Keratinocyte (primary cell): ENCODE results near the gene AMMECR1L. TPM values are rescaled to one million over a fixed set of nuclear protein-coding genes. Genes with fewer than 3 reads are reported as not detected.

Source experiments
- DNase-seq: peaks from one replicate; pipeline ENCODE4 v3.0.0-alpha.2; 2011; ENCODE audit warnings: low read depth, missing footprints, low spot score
- FAIRE-seq: peaks from 2 replicates; lab custom pipeline; 2011; peaks lifted over from hg19 to GRCh38; lab: Jason Lieb, UNC
- H2AFZ ChIP-seq: 2 replicates; pipeline ENCODE4 v1.6.0; 2012; ENCODE audit warnings: low read length, control low read depth, inconsistent platforms; ENCODE audit not compliant: control insufficient read depth
- H3K27ac ChIP-seq: 2 replicates; pipeline ENCODE4 v1.5.1; 2011; ENCODE audit warnings: low read length; ENCODE audit not compliant: control insufficient read depth, insufficient read depth
- H3K27me3 ChIP-seq: 3 replicates; pipeline ENCODE4 v1.6.0; 2011; ENCODE audit warnings: low read length; ENCODE audit not compliant: control insufficient read depth, insufficient read depth; ENCODE audit errors: extremely low read depth
- H3K36me3 ChIP-seq, 2 experiments: 2 replicates in 1 of 2; 3 replicates in 1 of 2; pipeline ENCODE4 v1.5.1; 2011; ENCODE audit warnings: low read length in 2 of 2, mild to moderate bottlenecking in 1 of 2; ENCODE audit not compliant: control insufficient read depth in 2 of 2, insufficient read depth in 2 of 2; ENCODE audit errors: extremely low read depth in 1 of 2
- H3K4me1 ChIP-seq: 3 replicates; pipeline ENCODE4 v1.5.1; 2011; ENCODE audit warnings: low read length; ENCODE audit not compliant: control insufficient read depth, insufficient read depth; ENCODE audit errors: extremely low read depth
- H3K4me2 ChIP-seq: 3 replicates; pipeline ENCODE4 v1.6.0; 2011; ENCODE audit warnings: low read depth, low read length; ENCODE audit not compliant: control insufficient read depth, insufficient read depth; ENCODE audit errors: extremely low read depth
- H3K4me3 ChIP-seq, 3 experiments: fragments of 200-600 bp in 1 of 3; sonication (generic) in 1 of 3; 2 replicates in 2 of 3; 3 replicates in 1 of 3; pipeline ENCODE4 v1.5.1; 2011 to 2016; ENCODE audit warnings: low read length in 3 of 3, mild to moderate bottlenecking in 3 of 3, control low read depth in 2 of 3, inconsistent platforms in 1 of 3, low read depth in 1 of 3, mixed read lengths in 1 of 3, mixed run types in 1 of 3, moderate library complexity in 1 of 3; ENCODE audit not compliant: control insufficient read depth in 2 of 3, insufficient read depth in 2 of 3; ENCODE audit errors: extremely low read depth in 1 of 3
- H3K79me2 ChIP-seq: 2 replicates; pipeline ENCODE4 v1.6.0; 2012; ENCODE audit warnings: low read length; ENCODE audit not compliant: control insufficient read depth, insufficient read depth
- H3K9ac ChIP-seq: 3 replicates; pipeline ENCODE4 v1.6.0; 2011; ENCODE audit warnings: low read length; ENCODE audit not compliant: control insufficient read depth, insufficient read depth; ENCODE audit errors: extremely low read depth
- H3K9me1 ChIP-seq: 3 replicates; pipeline ENCODE4 v1.6.0; 2011; ENCODE audit warnings: low read length; ENCODE audit not compliant: control insufficient read depth, insufficient read depth; ENCODE audit errors: extremely low read depth
- H3K9me3 ChIP-seq: 2 replicates; pipeline ENCODE4 v1.5.1; 2012; ENCODE audit warnings: low read depth, low read length; ENCODE audit not compliant: control insufficient read depth
- H4K20me1 ChIP-seq: 3 replicates; pipeline ENCODE4 v1.6.0; 2011; ENCODE audit warnings: low read length; ENCODE audit not compliant: control insufficient read depth, insufficient read depth; ENCODE audit errors: extremely low read depth
- EZH2 ChIP-seq: IDR thresholded peaks from one replicate; pipeline ENCODE4 v1.6.1; 2012; ENCODE audit warnings: inconsistent platforms, mild to moderate bottlenecking, low read length, moderate library complexity
- dilution Hi-C: fragments of 300-500 bp; cut with MboI; formaldehyde crosslinking; loops from one replicate; pipeline ENCODE4 v1.7.0; 2020; ENCODE audit warnings: low sequenced_read_pairs; ENCODE audit not compliant: extremely low pct_ligation_motif_present
- polyA plus RNA-seq, 5 experiments: library from polyadenylated mRNA; depleted of rRNA in 3 of 5; stranded (reverse) in 3 of 5; stranded (forward) in 1 of 5; unstranded in 1 of 5; fragments of >200 nt; gene quantifications; 1 replicate in 1 of 5; 2 replicates in 3 of 5; 3 replicates in 1 of 5; pipeline versions ENCODE4 v1.2.1 to v1.2.3, GENCODE V29; 2011 to 2012; ENCODE audit warnings: missing spikeins in 2 of 5, low read depth in 1 of 5, low replicate concordance in 1 of 5
- TF ChIP-seq, protein P1 (sequence below), 3 experiments: IDR thresholded peaks in 1 of 3; conservative IDR thresholded peaks in 1 of 3; optimal IDR thresholded peaks in 1 of 3; 2 replicates in 2 of 3; 3 replicates in 1 of 3; pipeline versions ENCODE3 to v1.5.1; 2011; ENCODE audit warnings: low read length in 3 of 3, mild to moderate bottlenecking in 3 of 3, moderate library complexity in 2 of 3, control low read depth in 1 of 3, inconsistent platforms in 1 of 3; ENCODE audit not compliant: insufficient read depth in 2 of 3; ENCODE audit errors: extremely low read depth in 1 of 3

AMMECR1L gene
- polyA plus RNA-seq, 1 donor (not counting 4 experiments of a cell fraction or from before 2014, with no cell fraction given), result 16.8 TPM

DNA sequence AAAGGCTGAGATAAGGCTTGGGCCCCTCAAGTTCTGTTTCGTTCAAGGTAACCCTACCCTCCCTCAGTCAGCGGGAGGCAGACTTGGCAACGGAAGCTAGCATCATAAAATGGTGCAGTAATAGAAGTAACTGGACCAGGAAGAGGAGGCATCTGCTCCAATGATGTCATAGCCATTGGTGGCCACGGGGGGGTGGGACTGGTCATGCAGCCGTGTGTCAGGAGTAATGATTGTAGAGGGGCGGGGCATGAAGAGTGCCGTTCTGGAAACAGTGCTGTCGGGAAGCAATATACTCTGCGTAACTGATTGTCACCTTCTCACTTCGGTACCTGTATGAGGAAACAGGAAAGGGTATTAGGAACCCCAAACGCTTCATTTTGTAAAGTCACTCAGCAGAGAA lies 20.9 kb downstream of the AMMECR1L start:
- peaks cover 7% of the 10 kb centered on the region for H3K4me1 ChIP-seq
- peaks cover 7% of the 10 kb centered on the region for H3K79me2 ChIP-seq
- FAIRE-seq, result no peak
- no peaks in the 10 kb centered on the region for H3K9me3 ChIP-seq
- dilution Hi-C loops, result no loop called here
- peaks cover 37 to 46% of the 10 kb centered on the region in 2 experiments for H3K36me3 ChIP-seq
- H3K27me3 ChIP-seq, result no peaks in the 10 kb centered on the region
- H2AFZ ChIP-seq, result no peak overlapping the region
- peaks cover 3% of the 10 kb centered on the region for H4K20me1 ChIP-seq
- no peak overlapping the region for H3K9ac ChIP-seq
- no peaks in the 10 kb centered on the region for H3K9me1 ChIP-seq
- no peak overlapping the region for H3K27ac ChIP-seq
- no peak for DNase-seq
- H3K4me2 ChIP-seq, result no peak overlapping the region
- no peak overlapping the region for H3K4me3 ChIP-seq
- TF ChIP-seq, protein P1, sequence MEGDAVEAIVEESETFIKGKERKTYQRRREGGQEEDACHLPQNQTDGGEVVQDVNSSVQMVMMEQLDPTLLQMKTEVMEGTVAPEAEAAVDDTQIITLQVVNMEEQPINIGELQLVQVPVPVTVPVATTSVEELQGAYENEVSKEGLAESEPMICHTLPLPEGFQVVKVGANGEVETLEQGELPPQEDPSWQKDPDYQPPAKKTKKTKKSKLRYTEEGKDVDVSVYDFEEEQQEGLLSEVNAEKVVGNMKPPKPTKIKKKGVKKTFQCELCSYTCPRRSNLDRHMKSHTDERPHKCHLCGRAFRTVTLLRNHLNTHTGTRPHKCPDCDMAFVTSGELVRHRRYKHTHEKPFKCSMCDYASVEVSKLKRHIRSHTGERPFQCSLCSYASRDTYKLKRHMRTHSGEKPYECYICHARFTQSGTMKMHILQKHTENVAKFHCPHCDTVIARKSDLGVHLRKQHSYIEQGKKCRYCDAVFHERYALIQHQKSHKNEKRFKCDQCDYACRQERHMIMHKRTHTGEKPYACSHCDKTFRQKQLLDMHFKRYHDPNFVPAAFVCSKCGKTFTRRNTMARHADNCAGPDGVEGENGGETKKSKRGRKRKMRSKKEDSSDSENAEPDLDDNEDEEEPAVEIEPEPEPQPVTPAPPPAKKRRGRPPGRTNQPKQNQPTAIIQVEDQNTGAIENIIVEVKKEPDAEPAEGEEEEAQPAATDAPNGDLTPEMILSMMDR (optimal IDR thresholded peaks at IDR 0.05 in 1 of 3, IDR thresholded peaks at IDR 0.05 in 1 of 3, conservative IDR thresholded peaks at IDR 0.05 in 1 of 3; ENCODE audit: extremely low read depth in 1 of 3, insufficient read depth in 2 of 3, low read length in 3 of 3), result no peak
- no peak for TF ChIP-seq EZH2

DNA sequence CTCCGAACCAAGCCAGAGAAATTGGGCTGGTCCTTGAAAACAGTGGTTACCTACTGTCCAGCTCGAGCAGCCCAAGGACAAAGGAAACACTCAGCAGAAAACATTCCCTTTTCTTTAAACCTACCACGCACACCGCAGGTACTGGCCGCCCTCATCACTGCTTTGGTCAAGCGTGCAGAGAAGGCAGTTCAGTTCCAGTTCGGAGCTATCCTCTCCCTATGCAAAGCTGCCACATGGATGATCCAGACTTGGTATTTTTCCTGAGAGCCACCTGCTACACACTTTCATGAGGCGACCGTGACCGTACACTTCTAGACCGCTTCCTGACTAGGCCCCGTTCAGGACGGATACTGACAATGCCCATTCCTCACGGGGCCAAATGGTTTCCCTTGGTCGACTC lies 23.5 kb downstream of the AMMECR1L start:
- Histone ChIP-seq H3K4me2 (no peak overlapping the region), H3K79me2 (peaks cover 7% of the 10 kb centered on the region), H3K27ac (no peak overlapping the region), H3K4me3 (no peak overlapping the region), H2AFZ (no peak overlapping the region), H3K9me3 (no peaks in the 10 kb centered on the region), H4K20me1 (peaks cover 3% of the 10 kb centered on the region), H3K27me3 (no peaks in the 10 kb centered on the region), H3K9ac (no peak overlapping the region), H3K4me1 (peaks cover 13% of the 10 kb centered on the region), H3K36me3 (peaks cover 28 to 40% of the 10 kb centered on the region in 2 experiments), H3K9me1 (no peaks in the 10 kb centered on the region)
- TF ChIP-seq, protein P1 (optimal IDR thresholded peaks at IDR 0.05 in 1 of 3, IDR thresholded peaks at IDR 0.05 in 1 of 3, conservative IDR thresholded peaks at IDR 0.05 in 1 of 3; ENCODE audit: extremely low read depth in 1 of 3, insufficient read depth in 2 of 3, low read length in 3 of 3), result no peak
- TF ChIP-seq EZH2, result no peak
- dilution Hi-C loops, result no loop called here
- FAIRE-seq (no peak), DNase-seq (no peak)
